HCT116 (cell line): ENCODE results near the gene POC1A.

Experiments used
- EZH2 ChIP-seq: fragments of 200-600 bp; sonication (generic); IDR thresholded peaks from 2 replicates; pipeline ENCODE4 v1.6.1; 2017; ENCODE audit warnings: antibody characterized with exemption, mixed run types
- EZH2phosphoT487 ChIP-seq: fragments of 200-600 bp; IDR thresholded peaks from 2 replicates; pipeline ENCODE4 v1.6.1; 2018; ENCODE audit warnings: antibody characterized with exemption, borderline replicate concordance
- POLR2A ChIP-seq: IDR thresholded peaks from 2 replicates; pipeline ENCODE4 v1.7.0; 2011; ENCODE audit warnings: borderline replicate concordance; ENCODE audit not compliant: insufficient read depth, insufficient read length; ENCODE audit errors: extremely low read depth
- POLR2AphosphoS5 ChIP-seq: IDR thresholded peaks from 2 replicates; pipeline ENCODE4 v1.6.1; 2011; ENCODE audit warnings: mild to moderate bottlenecking, low read depth, low read length, moderate library complexity
- RAD21 ChIP-seq: IDR thresholded peaks from 2 replicates; pipeline ENCODE4 v1.6.1; 2012; ENCODE audit warnings: low read depth, mild to moderate bottlenecking
- SP1 ChIP-seq: IDR thresholded peaks from 2 replicates; pipeline ENCODE4 v1.6.1; 2012; ENCODE audit warnings: low read depth
- ZNF274 ChIP-seq: fragments of 200-500 bp; sonication (Bioruptor generic); IDR thresholded peaks from 2 replicates; pipeline ENCODE4 v1.6.1; 2014; ENCODE audit warnings: mild to moderate bottlenecking, low read depth, low read length, inconsistent platforms
- TF ChIP-seq, protein P1 (sequence below), 3 experiments: fragments of 200-600 bp in 1 of 3; sonication (generic) in 1 of 3; IDR thresholded peaks in 2 of 3; conservative IDR thresholded peaks in 1 of 3; 2 replicates each; pipeline ENCODE4 v1.5.1; 2012 to 2017; ENCODE audit warnings: low read depth in 2 of 3, low read length in 2 of 3, antibody characterized with exemption in 1 of 3, borderline replicate concordance in 1 of 3, control low read depth in 1 of 3, mild to moderate bottlenecking in 1 of 3, mixed read lengths in 1 of 3, mixed run types in 1 of 3, moderate library complexity in 1 of 3; ENCODE audit not compliant: insufficient read depth in 1 of 3
- TF ChIP-seq, protein P2 (sequence below): IDR thresholded peaks from 2 replicates; pipeline ENCODE4 v1.6.1; 2012
- TF ChIP-seq, protein P3 (sequence below): IDR thresholded peaks from 2 replicates; pipeline ENCODE4 v1.6.1; 2011; ENCODE audit warnings: mild to moderate bottlenecking, low read length, moderate library complexity; ENCODE audit not compliant: insufficient replicate concordance; ENCODE audit errors: extremely low read depth

DNA sequence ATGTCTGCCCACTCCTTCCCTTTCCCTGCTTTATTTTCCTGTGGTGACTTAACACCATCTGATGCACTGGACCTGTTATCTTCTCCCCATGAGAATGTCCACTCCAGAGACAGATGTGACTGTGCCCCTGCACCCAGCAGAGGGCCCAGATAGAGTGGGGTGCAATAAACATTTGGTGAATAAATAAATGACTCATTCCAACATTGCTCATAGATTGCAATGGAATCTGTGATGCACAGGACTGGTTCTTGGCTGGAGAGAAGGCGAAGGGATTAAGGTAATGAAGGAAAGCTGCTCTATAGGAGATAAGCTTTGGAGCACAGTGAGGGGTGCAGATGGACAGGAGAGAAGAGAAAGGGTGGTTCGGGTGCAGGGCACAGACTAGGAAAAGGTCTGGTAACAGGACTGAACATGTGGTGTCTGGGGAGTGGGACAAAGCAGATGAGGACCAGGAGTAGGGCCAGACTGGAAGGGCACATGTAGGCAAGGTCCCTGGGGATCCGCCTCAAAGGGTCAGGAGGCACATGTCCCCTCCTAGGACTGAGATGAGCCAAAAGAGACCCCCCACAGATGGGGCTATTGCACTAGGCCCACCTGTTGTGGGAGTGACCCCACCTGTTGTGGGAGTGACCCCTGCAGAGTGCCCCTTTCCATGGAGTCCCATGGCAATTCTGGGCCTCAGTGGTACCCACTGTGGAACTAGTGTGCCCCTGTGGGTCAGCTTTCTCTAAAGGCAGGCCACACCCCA is 17.5 kb upstream of the POC1A start:
- TF ChIP-seq, protein P1, sequence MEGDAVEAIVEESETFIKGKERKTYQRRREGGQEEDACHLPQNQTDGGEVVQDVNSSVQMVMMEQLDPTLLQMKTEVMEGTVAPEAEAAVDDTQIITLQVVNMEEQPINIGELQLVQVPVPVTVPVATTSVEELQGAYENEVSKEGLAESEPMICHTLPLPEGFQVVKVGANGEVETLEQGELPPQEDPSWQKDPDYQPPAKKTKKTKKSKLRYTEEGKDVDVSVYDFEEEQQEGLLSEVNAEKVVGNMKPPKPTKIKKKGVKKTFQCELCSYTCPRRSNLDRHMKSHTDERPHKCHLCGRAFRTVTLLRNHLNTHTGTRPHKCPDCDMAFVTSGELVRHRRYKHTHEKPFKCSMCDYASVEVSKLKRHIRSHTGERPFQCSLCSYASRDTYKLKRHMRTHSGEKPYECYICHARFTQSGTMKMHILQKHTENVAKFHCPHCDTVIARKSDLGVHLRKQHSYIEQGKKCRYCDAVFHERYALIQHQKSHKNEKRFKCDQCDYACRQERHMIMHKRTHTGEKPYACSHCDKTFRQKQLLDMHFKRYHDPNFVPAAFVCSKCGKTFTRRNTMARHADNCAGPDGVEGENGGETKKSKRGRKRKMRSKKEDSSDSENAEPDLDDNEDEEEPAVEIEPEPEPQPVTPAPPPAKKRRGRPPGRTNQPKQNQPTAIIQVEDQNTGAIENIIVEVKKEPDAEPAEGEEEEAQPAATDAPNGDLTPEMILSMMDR (IDR thresholded peaks at IDR 0.05 in 2 of 3, conservative IDR thresholded peaks at IDR 0.05 in 1 of 3; ENCODE audit: borderline replicate concordance in 1 of 3, insufficient read depth in 1 of 3, low read depth in 2 of 3, low read length in 2 of 3), result peak in 1 of 3 experiments; percentile 9; a peak in 1 of 6 replicates
- peak; percentile 32; the same call in 1 of the 2 replicates for TF ChIP-seq POLR2AphosphoS5
- TF ChIP-seq SP1, result peak; percentile 86
- TF ChIP-seq POLR2A, result no peak
- TF ChIP-seq, protein P2, sequence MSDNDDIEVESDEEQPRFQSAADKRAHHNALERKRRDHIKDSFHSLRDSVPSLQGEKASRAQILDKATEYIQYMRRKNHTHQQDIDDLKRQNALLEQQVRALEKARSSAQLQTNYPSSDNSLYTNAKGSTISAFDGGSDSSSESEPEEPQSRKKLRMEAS, result no peak; the same call in 1 of the 2 replicates
- no peak for TF ChIP-seq ZNF274
- TF ChIP-seq EZH2phosphoT487, result no peak
- TF ChIP-seq, protein P3, sequence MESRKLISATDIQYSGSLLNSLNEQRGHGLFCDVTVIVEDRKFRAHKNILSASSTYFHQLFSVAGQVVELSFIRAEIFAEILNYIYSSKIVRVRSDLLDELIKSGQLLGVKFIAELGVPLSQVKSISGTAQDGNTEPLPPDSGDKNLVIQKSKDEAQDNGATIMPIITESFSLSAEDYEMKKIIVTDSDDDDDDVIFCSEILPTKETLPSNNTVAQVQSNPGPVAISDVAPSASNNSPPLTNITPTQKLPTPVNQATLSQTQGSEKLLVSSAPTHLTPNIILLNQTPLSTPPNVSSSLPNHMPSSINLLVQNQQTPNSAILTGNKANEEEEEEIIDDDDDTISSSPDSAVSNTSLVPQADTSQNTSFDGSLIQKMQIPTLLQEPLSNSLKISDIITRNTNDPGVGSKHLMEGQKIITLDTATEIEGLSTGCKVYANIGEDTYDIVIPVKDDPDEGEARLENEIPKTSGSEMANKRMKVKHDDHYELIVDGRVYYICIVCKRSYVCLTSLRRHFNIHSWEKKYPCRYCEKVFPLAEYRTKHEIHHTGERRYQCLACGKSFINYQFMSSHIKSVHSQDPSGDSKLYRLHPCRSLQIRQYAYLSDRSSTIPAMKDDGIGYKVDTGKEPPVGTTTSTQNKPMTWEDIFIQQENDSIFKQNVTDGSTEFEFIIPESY, result no peak
- peak; percentile 38; the same call in 1 of the 2 replicates for TF ChIP-seq RAD21
- no peak for TF ChIP-seq EZH2
